Ramos (cell line): ENCODE results near the gene FETUB.

ENCODE experiments used
- in situ Hi-C: fragments of 300-500 bp; cut with MboI; formaldehyde crosslinking; loops from one replicate; pipeline ENCODE4 v1.14.3; 2022; ENCODE audit warnings: low sequenced_read_pairs; ENCODE audit not compliant: unreplicated experiment

FETUB gene, protein sequence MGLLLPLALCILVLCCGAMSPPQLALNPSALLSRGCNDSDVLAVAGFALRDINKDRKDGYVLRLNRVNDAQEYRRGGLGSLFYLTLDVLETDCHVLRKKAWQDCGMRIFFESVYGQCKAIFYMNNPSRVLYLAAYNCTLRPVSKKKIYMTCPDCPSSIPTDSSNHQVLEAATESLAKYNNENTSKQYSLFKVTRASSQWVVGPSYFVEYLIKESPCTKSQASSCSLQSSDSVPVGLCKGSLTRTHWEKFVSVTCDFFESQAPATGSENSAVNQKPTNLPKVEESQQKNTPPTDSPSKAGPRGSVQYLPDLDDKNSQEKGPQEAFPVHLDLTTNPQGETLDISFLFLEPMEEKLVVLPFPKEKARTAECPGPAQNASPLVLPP

DNA sequence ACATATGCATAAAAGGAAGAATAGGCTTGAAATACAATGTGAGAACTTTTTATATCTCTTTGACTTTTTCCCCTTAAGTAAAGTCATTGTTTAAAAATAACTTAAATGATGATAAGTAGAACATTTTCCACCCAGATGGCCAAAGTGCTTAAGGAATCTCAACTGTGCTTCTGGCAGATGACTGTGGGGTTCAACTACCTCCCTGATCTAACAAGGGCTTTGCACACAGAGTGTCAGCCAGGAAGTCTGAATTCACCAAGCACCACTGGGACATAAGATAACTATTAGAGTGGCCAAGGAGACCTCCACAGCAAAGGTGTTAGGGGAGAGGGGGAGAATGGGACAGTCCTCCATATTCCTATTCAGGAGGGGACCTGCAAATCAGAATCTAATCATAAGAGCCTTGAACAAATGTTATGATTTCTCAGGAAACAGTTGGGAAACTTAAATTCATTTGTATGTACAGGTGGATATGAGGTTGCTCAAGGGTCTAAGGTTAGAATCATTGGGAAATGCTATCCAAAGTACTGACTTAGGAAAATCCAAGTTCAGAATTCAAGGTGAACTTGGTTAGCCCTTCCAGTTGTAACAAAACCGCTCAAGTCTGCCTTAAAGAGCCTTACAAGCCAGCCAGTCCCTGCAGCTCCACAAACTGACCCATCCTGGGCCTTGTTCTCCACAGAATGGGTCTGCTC lies at the start of gene FETUB:
Gene FETUB, plus strand, starts transcription at position 622 of the 695 bp plus-strand sequence. Its CDS starts 62 bp downstream, at position 684.
- in situ Hi-C loops, result no loop called here

DNA sequence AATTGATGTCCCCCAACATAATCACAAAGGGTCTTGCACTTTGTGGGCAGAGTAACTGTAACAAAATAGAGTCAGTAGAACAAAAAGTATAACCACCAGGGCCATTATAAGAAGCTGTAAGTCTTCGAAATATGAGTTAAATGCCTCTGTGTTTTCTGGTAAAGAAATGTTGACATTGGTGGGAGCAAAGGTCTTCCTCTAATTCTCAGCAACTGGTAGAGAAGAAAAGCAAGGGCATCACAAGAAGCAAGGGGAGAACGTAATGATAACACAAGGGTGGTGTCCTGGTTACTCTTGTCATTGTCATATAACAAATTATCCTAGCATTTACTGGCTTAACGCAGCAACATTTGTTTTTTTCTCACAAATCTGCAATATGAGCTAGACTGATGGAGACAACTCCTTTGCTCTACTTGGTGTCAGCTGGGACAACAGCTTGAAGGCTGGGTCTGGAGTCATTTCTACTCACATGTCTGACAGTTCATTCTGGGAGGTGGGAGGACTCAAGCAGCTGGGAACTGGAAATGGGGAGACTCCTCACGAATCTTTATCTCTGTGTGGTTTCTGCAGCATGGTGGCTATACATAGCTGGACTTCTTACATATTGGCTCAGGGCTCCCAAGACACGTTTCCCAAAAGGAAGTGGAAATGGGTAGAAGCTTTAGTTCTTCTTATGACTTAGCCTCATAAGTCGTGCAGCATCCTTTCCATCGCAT lies 49.5 kb upstream of the FETUB start:
- in situ Hi-C loops, result no loop called here

DNA sequence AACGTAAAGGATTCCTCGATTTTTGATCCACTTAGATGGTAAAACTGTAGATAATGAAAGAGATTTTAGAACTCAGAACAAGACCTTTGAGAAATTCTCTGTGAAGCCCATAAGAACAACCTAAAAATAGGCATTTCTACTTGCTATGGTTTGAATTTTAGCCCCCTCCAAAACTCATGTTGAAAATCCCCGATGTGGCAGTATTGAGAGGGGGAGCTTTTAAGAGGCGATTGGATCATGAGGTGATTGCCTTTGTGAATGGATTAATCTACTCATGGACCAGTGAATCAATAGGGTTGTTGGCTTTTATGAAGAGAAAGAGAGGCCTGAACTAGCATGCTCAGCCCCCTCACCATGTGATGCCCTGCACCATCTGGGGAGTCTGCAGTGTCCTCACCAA lies 47.5 kb upstream of the FETUB start:
- in situ Hi-C loops, result no loop called here

DNA sequence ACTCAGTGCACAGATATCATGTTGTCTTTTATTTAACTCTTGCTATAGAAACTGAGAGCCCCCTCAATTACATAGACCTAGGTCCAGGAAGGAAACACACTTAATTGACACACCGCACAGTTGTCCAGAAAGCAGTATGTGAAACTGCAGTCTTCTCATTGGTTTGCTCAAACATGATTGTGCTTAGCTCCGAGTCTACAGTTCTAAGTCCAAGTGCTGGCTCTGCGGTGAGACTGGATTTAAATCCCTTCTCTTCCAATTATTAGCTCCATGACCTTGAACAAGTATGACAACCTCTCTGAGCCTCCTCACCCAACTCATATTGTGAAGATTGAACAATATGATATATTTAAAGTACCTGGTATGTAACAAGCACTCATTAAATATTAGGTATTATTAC lies 46.3 kb upstream of the FETUB start:
- in situ Hi-C loops, result no loop called here

DNA sequence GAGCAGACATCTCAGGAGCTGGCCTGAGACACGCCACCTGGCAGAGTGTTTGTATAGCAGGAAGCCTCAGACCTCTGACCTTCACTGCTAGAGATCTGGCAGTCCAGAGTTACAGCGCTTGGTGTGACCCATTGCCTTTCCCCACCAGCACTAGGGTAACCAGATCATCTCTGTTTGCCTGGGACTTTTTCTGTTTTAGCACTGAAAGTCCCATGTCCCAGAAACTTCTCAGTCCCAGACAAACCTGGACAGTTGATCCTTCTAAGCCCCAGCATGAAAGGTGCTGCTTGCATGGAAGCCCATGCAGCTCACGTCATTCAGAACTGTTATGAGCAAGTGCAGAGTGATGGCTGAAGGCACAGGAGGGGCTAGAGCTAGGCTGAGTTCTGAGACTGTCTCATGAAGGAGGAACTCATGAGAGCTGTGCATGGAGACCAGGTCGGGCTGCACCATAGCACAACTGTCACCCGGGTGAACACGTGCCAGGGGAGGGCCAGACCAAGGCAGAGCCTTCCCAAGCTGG lies 45.5 kb upstream of the FETUB start:
- in situ Hi-C loops, result no loop called here

DNA sequence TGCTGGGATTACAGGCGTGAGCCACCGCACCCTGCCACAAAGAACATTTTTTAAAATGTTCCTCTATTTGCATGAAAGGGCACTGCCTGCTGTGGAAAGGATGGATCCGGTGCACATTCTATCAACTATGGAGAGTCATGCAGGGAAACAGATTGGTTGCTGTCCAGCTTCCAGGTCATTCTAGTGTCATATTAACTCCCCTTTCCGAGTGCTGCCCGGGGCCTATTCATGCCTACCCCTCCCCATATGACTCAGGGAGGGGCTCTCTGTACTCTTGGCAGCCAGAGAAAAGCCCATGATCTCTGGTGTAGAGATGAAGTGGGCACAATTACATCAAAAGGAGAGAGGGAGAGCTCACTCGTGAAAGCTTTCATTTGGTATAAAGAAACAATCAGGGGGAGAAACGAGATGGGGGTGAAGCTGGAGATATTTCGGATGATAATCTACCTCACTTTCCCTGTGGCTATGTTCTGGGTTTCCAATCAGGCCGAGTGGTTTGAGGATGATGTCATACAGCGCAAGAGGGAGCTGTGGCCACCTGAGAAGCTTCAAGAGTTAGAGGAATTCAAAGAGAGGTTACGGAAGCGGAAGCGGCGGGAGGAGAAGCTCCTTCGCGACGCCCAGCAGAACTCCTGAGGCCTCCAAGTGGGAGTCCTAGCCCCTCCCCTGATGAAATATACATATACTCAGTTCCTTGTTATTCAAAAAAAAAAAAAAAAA lies 43.5 kb upstream of the FETUB start:
- in situ Hi-C loops, result no loop called here

DNA sequence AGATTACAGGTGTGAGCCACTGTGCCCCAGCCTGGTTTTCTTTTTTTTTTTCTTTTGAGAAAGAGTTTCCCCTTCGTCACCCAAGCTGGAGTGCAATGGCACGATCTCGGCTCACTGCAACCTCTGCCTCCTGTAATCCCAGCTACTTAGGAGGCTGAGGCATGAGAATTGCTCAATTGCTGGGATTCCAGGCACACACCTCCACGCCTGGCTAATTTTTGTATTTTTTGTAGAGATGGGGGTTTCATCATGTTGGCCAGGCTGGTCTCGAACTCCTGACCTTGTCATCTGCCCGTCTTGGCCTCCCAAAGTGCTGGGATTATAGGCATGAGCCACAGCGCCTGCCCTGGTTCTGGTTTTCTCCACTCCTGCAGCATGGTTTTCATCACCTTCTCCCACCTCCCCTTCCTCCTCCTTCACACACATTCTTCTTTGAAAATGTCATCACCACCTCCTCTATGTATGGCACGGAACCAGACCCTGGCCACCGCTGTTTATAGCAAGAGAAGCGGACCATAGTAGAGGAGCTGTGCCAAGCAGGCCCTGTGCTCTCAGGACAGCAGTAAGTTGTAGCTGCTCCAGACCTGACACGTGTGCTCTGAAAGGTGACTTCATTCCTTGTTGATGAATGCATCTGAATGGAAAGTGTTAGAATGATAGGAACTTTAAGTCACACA lies 42.0 kb upstream of the FETUB start:
- in situ Hi-C loops, result no loop called here

DNA sequence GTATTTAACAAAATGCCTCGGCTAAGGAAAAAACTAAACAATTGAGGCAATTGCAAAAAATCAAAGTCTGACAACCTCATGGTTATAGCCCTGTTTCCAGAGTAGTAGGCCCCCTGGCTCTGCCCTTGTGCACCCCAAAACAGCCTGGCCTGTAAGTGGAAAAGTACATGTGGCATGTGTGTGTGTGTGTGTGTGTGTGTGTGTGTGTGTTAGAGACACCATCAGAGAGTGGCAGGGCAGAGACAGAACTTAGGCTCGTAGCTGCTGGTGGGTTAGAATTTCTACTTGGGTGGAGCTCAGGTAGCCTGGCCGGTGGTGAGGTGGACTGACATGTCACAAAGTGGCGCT lies 41.4 kb upstream of the FETUB start:
- in situ Hi-C loops, result no loop called here

DNA sequence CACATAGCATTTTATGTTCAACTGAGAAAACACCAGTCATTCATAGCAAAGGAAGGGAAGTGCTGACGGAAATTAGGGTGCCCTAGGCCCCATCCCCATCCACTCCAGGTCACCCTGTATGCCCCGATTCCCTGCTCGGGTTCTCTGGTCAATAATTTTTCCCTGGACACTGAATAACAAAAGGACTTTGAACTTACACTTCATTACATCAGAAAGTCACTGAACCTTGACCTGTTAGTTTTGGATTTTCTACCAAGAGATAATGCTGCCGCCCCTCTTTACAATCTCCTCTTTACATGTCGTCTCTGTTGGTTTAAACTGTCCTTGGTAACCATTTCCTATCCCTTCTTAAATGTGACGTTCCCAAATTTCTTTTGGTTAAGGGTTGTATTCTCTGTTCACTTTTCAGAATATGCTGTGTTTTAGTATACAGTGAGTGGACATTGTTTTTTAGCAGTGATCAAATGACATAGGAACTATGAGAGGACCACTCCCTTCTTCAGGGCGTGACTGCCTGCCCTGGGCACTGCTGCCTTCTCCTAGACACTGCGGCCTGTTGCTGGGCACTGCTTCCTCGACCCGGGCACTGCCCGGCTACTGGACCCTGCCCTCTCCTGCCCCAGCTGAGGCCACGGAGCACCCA lies 40.9 kb upstream of the FETUB start:
- in situ Hi-C loops, result no loop called here

DNA sequence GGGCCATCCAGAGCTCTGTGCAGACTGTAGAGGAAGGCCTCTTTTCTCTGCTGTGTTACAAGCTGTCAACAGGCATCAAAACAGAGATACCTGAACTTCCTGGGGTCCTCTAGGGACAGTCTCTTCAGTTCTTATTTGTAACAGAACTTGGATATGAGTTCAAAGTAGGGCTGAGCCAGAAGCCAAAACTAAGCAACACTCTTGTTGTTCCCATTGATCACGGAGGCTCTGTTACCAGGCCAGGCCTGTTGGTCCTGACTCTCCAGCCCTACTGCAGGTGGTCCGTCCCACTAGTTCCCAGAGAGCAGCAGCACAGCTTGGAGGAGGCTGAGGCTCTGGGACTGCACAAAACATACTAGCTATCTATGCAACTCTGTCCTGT lies 40.4 kb upstream of the FETUB start:
- in situ Hi-C loops, result no loop called here

DNA sequence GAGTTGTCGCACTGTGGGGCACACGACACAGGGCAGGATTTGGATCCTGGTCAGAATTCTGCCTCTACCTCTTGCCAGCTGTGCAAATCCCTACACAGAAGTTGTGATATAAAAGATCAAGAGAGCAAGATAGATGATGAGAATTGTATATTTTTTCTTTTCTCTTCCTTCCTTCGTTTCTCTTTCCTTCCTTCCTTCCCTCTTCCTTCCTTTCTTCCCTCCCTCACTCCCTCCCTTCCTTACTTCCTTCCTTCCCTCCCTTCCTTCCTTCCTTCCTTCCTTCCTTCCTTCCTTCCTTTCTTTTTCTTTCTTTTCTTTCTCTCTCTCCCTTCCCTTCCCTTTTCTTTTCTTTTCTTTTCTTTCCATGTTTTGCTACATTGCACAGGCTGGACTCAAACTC lies 39.3 kb upstream of the FETUB start:
- in situ Hi-C loops, result no loop called here

DNA sequence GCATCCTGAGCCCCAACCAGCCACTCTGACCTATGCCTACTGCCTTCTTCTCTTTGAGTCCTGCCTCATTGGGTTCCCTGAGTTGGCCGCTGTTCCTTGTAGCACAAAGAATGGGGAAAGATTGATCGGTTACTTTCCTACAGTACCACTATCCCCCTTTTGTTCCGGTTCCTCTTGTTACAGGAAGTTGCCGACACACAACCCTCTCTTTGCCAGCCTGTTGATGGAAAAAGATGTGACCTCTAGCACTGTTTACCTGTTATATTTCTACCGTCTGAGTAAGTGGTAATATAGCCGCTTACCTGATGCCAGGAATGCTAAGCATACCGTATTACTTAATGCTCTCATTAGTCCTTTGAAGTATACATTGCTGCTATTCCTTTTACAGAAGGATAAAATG lies 37.0 kb upstream of the FETUB start:
- in situ Hi-C loops, result no loop called here

DNA sequence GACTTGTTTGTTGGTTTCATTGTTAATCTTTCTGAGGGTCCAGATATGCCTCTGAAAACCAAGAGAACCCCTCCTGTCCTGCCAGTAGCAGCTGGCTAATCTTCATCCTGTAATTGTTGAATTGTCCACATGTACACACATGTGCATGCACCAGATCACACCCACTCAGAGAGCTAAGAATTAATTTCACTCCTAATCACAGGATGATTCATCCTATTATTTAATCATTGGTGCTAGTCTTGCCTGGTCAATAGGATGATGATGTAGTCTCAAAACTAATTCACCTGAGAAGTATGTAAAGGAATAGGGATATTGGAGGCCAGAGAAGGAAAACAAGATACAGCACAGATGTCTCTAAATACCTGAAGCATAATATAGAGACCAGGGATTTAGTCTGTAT lies 35.1 kb upstream of the FETUB start:
- in situ Hi-C loops, result no loop called here

DNA sequence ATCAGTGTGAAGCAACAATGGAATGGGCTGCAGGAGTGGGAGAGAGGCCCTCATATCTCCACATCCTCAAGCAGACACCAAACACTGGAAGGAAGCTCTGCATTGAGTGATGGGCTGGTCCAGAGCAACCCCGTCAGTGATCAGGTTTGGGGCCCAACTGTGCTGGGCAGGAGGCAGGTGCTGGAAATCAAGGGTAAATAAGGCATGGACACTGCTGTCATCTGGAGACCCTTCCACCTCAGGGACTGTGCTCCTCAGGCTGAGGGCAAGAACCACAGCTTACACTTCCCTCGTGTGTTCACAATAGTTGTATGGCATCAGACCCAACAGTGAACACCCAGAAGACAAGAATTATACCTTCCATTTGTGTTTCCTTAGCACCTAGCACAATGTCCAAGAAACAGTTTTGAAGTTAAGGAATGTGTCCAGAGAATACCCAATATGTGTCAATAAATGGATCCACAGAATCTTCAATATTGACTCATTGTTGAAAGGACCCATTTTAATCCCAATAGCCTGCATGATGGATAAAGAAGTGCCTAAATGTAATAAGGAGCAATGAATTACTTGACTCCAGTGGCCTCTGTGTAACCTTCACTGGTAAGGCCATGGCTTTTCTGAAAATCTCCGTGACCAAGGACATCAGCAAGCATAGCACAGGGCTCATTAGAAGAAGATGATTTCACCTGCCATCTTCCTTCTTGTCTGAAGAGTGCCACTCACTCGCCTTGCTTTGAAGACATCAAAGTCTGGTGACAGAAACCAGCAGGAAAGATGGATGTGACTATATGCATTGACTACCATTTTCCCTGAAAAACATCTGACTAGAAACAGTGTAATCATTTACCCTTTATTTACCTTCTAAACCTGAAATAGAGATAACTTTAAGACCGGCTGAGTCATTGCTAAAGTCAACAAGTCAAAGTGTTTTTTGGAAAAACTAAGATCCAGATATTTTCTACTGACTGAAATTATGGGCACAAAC lies 34.3 kb upstream of the FETUB start:
- in situ Hi-C loops, result no loop called here

DNA sequence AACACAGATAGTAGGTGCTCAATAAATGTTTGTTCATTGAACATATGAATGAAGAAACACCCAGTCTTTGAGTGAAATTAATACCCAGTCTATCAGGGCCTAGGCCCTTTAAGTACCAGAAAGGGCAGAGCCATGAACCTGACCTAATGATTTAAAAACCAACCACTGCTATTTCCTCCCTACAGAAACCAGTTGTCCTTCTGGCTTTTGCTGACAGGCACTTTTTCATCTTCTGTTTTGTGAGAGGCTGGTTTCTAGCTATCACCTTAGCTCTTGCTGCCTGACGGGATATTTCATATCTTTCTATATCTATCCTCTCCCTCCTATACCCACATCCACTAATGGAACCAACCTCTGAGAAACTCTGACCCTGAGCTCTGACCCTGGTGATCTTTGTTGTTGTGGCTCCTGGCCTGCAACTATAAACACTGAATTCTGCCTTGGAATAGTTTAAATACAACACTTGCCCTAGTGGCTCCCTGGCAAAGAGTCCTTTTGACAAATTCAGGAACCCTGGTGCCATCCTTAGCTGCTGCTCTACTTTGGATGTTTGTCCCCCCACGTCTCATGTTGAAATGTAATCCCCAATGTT lies 31.5 kb upstream of the FETUB start:
- in situ Hi-C loops, result no loop called here

DNA sequence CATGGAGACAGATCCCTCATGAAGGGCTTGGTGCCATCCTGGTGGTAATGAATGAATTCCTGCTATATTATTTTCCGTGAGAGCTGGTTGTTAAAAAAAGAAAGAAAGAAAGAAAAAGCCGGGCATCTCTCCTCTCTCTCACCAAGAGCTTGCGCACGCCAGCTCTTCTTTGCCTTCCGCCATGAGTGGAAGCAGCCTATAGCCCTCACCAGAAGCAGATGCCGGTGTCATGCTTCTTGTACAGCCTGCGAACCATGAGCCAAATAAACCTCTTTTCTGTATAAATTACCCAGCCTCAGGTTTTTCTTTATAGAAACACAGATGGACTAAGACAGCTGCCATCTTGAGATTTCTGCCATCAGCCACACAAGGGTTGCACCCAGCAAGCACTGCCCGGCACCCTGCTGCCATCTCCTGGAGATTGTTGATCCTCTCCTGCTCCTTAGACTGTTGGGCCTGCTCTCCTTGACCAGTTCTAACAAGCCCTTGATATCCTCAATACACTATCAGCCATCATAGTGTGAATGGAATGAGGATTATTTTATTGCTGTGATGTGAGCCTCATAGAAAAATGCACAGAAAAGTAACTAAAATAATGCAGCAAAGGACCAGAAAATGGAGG lies 30.8 kb upstream of the FETUB start:
- in situ Hi-C loops, result no loop called here

DNA sequence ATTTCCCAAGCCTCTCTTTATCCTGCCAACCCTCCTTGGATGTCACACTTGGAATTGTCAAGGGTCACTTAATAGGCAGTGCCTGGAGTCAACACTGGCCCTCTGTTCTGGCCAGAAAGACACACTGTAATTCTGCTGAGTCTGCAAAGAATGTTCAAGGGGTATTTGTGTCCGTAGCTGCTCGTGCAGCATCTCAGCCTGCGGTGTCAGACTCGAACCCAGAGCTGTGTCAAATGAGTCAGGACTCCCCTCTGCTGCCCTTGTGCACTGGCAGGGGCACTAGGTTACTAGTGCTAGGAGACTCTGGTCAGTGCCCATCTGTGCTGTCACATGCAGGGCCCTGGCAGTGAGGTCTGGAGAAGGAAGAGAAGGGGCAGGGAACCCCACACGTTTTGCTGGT lies 28.1 kb upstream of the FETUB start:
- in situ Hi-C loops, result loop anchor here (10.0 kb wide), 1 partner anchor 553 kb away; no protein-coding TSS in a partner anchor
